H9 (cell line): ENCODE results near the gene CCL16. TPM values are rescaled to one million over a fixed set of nuclear protein-coding genes. Genes with fewer than 3 reads are reported as not detected.

Experiments
- DNase-seq: peaks from one replicate; pipeline ENCODE4 v3.0.0-alpha.2; 2017
- H2AFZ ChIP-seq: one replicate; pipeline ENCODE4 v1.6.1; 2013; ENCODE audit warnings: mild to moderate bottlenecking, low read length, control low read depth, moderate library complexity
- H2AK5ac ChIP-seq: 2 replicates; pipeline ENCODE4 v1.6.1; 2013; ENCODE audit warnings: low read length, control low read depth, mixed read lengths; ENCODE audit not compliant: insufficient read length
- H2BK120ac ChIP-seq: one replicate; pipeline ENCODE4 v1.6.1; 2013; ENCODE audit warnings: low read depth, mild to moderate bottlenecking, low read length, control low read depth, inconsistent platforms; ENCODE audit not compliant: poor library complexity, severe bottlenecking
- H2BK12ac ChIP-seq: 2 replicates; pipeline ENCODE4 v1.6.1; 2013; ENCODE audit warnings: low read length, control low read depth, mixed read lengths, low read depth; ENCODE audit not compliant: insufficient read length
- H2BK15ac ChIP-seq: 2 replicates; pipeline ENCODE4 v1.6.1; 2013; ENCODE audit warnings: low read depth, low read length, control low read depth
- H2BK20ac ChIP-seq: one replicate; pipeline ENCODE4 v1.6.1; 2013; ENCODE audit warnings: low read depth, mild to moderate bottlenecking, low read length, control low read depth, inconsistent platforms; ENCODE audit not compliant: poor library complexity, severe bottlenecking
- H2BK5ac ChIP-seq: 2 replicates; pipeline ENCODE4 v1.6.1; 2013; ENCODE audit warnings: low read length, control low read depth, mixed read lengths; ENCODE audit not compliant: insufficient read length
- H3K14ac ChIP-seq: 2 replicates; pipeline ENCODE4 v1.6.1; 2013; ENCODE audit warnings: low read length, control low read depth; ENCODE audit not compliant: insufficient read depth
- H3K18ac ChIP-seq: 2 replicates; pipeline ENCODE4 v1.6.1; 2013; ENCODE audit warnings: low read depth, mild to moderate bottlenecking, mixed read lengths, low read length, control low read depth; ENCODE audit not compliant: insufficient read length
- H3K23ac ChIP-seq: 2 replicates; pipeline ENCODE4 v1.6.1; 2013; ENCODE audit warnings: low read length, control low read depth, mixed read lengths, low read depth; ENCODE audit not compliant: insufficient read length
- H3K23me2 ChIP-seq: 2 replicates; pipeline ENCODE4 v1.6.1; 2013; ENCODE audit warnings: low read depth, mild to moderate bottlenecking, mixed read lengths, low read length, control low read depth; ENCODE audit not compliant: insufficient read length, poor library complexity, severe bottlenecking
- H3K27ac ChIP-seq: 2 replicates; pipeline ENCODE4 v1.5.1; 2013; ENCODE audit warnings: low read length, control low read depth, mixed read lengths, low read depth; ENCODE audit not compliant: insufficient read length
- H3K27me3 ChIP-seq: 2 replicates; pipeline ENCODE4 v1.6.1; 2013; ENCODE audit warnings: low read length, control low read depth, inconsistent platforms; ENCODE audit not compliant: insufficient read depth
- H3K4ac ChIP-seq: 2 replicates; pipeline ENCODE4 v1.6.1; 2013; ENCODE audit warnings: low read depth, mild to moderate bottlenecking, control low read depth, inconsistent platforms, low read length, moderate library complexity
- H3K4me1 ChIP-seq: 2 replicates; pipeline ENCODE4 v1.6.1; 2013; ENCODE audit warnings: low read length, control low read depth, inconsistent platforms; ENCODE audit not compliant: insufficient read depth
- H3K4me2 ChIP-seq: 2 replicates; pipeline ENCODE4 v1.6.1; 2013; ENCODE audit warnings: low read length, control low read depth, mixed read lengths; ENCODE audit not compliant: insufficient read length, insufficient read depth
- H3K56ac ChIP-seq: 2 replicates; pipeline ENCODE4 v1.6.1; 2013; ENCODE audit warnings: low read depth, mild to moderate bottlenecking, mixed read lengths, low read length, control low read depth; ENCODE audit not compliant: insufficient read length
- H3K79me1 ChIP-seq: 2 replicates; pipeline ENCODE4 v1.6.1; 2013; ENCODE audit warnings: low read depth, mild to moderate bottlenecking, moderate library complexity, low read length, control low read depth, inconsistent platforms; ENCODE audit not compliant: insufficient read depth, poor library complexity, severe bottlenecking
- H3K79me2 ChIP-seq: 2 replicates; pipeline ENCODE4 v1.6.1; 2013; ENCODE audit warnings: low read length, control low read depth, inconsistent platforms; ENCODE audit not compliant: insufficient read depth
- H3K9ac ChIP-seq: 2 replicates; pipeline ENCODE4 v1.6.1; 2013; ENCODE audit warnings: low read length, control low read depth, mixed read lengths; ENCODE audit not compliant: insufficient read length; ENCODE audit errors: extremely low read depth
- H3K9me3 ChIP-seq: one replicate; pipeline ENCODE4 v1.6.1; 2013; ENCODE audit warnings: low read depth, low read length, inconsistent platforms; ENCODE audit not compliant: control insufficient read depth
- H3T11ph ChIP-seq: one replicate; pipeline ENCODE4 v1.6.1; 2013; ENCODE audit warnings: mild to moderate bottlenecking, low read length, control low read depth, inconsistent platforms
- H4K20me1 ChIP-seq: one replicate; pipeline ENCODE4 v1.6.1; 2013; ENCODE audit not compliant: control insufficient read depth, insufficient read length, insufficient read depth
- H4K5ac ChIP-seq: 2 replicates; pipeline ENCODE4 v1.6.1; 2013; ENCODE audit warnings: low read depth, mild to moderate bottlenecking, mixed read lengths, low read length, control low read depth; ENCODE audit not compliant: insufficient read length
- H4K8ac ChIP-seq: replicated peaks from 2 replicates; pipeline ENCODE4 v1.6.1; 2013; ENCODE audit warnings: low read length, control low read depth, mixed read lengths, low read depth; ENCODE audit not compliant: insufficient read length
- H4K91ac ChIP-seq: 2 replicates; pipeline ENCODE4 v1.6.1; 2013; ENCODE audit warnings: low read depth, mild to moderate bottlenecking, moderate library complexity, mixed read lengths, low read length, control low read depth; ENCODE audit not compliant: insufficient read length
- H3K27ac Mint-ChIP-seq, 3 experiments: 2 replicates in 2 of 3; 3 replicates in 1 of 3; pipeline ENCODE4 v1.8.0; 2020 to 2021; ENCODE audit warnings: mixed read lengths in 3 of 3, mild to moderate bottlenecking in 1 of 3, moderate library complexity in 1 of 3
- H3K27me3 Mint-ChIP-seq: 2 replicates; pipeline ENCODE4 v1.8.0; 2021; ENCODE audit warnings: low read depth, mild to moderate bottlenecking, moderate library complexity, mixed read lengths
- H3K36me3 Mint-ChIP-seq, 3 experiments: 2 replicates in 2 of 3; 3 replicates in 1 of 3; pipeline ENCODE4 v1.8.0; 2020 to 2021; ENCODE audit warnings: low read depth in 3 of 3, mixed read lengths in 3 of 3; ENCODE audit not compliant: insufficient read depth in 1 of 3
- H3K4me1 Mint-ChIP-seq, 2 experiments: 2 replicates each; pipeline ENCODE4 v1.8.0; 2020; ENCODE audit warnings: mixed read lengths in 2 of 2
- H3K4me3 Mint-ChIP-seq, 2 experiments: 2 replicates in 1 of 2; 3 replicates in 1 of 2; pipeline ENCODE4 v1.8.0; 2020 to 2021; ENCODE audit warnings: mild to moderate bottlenecking in 2 of 2, mixed read lengths in 2 of 2, moderate library complexity in 1 of 2
- H3K9me3 Mint-ChIP-seq, 2 experiments: 2 replicates in 1 of 2; 3 replicates in 1 of 2; pipeline ENCODE4 v1.8.0; 2020; ENCODE audit warnings: mild to moderate bottlenecking in 2 of 2, mixed read lengths in 2 of 2, moderate library complexity in 1 of 2
- WGBS: extraction: QIAGEN DNeasy Blood & Tissue Kit; methylation state at CpG from one replicate; pipeline ENCODE4 v1.1.7; 2013; ENCODE audit warnings: missing lambda C conversion rate, low lambda C conversion rate, mixed read lengths; ENCODE audit not compliant: insufficient read length; ENCODE audit errors: extremely low coverage; 5-methylcytosine and 5-hydroxymethylcytosine counted together
- total RNA-seq: library from RNA; stranded (reverse); gene quantifications from 2 replicates; pipeline ENCODE4 v1.2.1, GENCODE V29; 2021
- TF ChIP-seq, protein P1 (sequence below): fragments of 200-600 bp; sonication (generic); conservative IDR thresholded peaks from 3 replicates; pipeline ENCODE4 v1.8.0; 2021; ENCODE audit warnings: antibody characterized with exemption, mild to moderate bottlenecking

CCL16 gene
- total RNA-seq, 1 experiment from 2014 or later, result not detected

DNA sequence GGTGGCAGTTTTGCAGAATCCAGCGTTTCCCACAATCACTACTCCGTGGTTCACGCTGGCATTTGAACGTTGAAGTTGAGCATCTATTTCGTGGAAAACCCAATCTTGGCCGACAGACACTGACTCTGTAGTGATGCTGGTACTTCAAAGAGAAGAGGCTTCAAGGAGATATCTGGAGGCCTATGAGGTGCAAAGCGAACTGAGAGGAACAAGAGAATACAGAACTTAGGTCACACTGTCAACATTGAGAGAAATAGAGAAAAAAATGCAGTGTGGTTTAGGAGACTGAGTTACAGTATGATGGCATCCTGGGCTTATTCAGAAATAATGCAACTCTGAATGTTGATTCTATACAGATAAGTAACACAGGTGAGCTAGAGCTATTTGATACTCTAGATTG lies 16.0 kb downstream of the CCL16 start:
- no peaks in the 10 kb centered on the region for H3K27me3 ChIP-seq
- no peak overlapping the region for H3K4me2 ChIP-seq
- no peaks in the 10 kb centered on the region; the same call in 1 of the 2 replicates for H3K27me3 Mint-ChIP-seq
- no peaks in the 10 kb centered on the region for H3K4me1 ChIP-seq
- H3K79me2 ChIP-seq, result no peaks in the 10 kb centered on the region
- H3K27ac Mint-ChIP-seq, result no peak overlapping the region
- H3K9ac ChIP-seq, result no peak overlapping the region
- no peak overlapping the region for H2AFZ ChIP-seq
- no peak overlapping the region for H3T11ph ChIP-seq
- no peak overlapping the region for H2BK12ac ChIP-seq
- TF ChIP-seq, protein P1, sequence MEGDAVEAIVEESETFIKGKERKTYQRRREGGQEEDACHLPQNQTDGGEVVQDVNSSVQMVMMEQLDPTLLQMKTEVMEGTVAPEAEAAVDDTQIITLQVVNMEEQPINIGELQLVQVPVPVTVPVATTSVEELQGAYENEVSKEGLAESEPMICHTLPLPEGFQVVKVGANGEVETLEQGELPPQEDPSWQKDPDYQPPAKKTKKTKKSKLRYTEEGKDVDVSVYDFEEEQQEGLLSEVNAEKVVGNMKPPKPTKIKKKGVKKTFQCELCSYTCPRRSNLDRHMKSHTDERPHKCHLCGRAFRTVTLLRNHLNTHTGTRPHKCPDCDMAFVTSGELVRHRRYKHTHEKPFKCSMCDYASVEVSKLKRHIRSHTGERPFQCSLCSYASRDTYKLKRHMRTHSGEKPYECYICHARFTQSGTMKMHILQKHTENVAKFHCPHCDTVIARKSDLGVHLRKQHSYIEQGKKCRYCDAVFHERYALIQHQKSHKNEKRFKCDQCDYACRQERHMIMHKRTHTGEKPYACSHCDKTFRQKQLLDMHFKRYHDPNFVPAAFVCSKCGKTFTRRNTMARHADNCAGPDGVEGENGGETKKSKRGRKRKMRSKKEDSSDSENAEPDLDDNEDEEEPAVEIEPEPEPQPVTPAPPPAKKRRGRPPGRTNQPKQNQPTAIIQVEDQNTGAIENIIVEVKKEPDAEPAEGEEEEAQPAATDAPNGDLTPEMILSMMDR, result no peak
- H3K4ac ChIP-seq, result no peak overlapping the region
- no peaks in the 10 kb centered on the region for H4K20me1 ChIP-seq
- H3K9me3 Mint-ChIP-seq, result no peaks in the 10 kb centered on the region
- no peak overlapping the region for H4K91ac ChIP-seq
- no CpG with 5 or more reads among the region's 7 CpGs for WGBS
- DNase-seq, result no peak
- no peak overlapping the region for H2BK20ac ChIP-seq
- H3K23me2 ChIP-seq, result no peaks in the 10 kb centered on the region
- no peak overlapping the region for H3K14ac ChIP-seq
- no peak overlapping the region for H3K27ac ChIP-seq
- H3K18ac ChIP-seq, result no peak overlapping the region
- H3K56ac ChIP-seq, result no peak overlapping the region
- H3K4me1 Mint-ChIP-seq, result peaks cover 2 to 6% of the 10 kb centered on the region in 2 experiments; a peak in 2 of 4 replicates
- no peaks in the 10 kb centered on the region for H3K9me3 ChIP-seq
- H2BK5ac ChIP-seq, result no peak overlapping the region
- no peak overlapping the region for H2BK120ac ChIP-seq
- H3K36me3 Mint-ChIP-seq, result no peaks in the 10 kb centered on the region
- H3K79me1 ChIP-seq, result no peaks in the 10 kb centered on the region
- H2BK15ac ChIP-seq, result no peak overlapping the region
- no peak overlapping the region for H3K23ac ChIP-seq
- H3K4me3 Mint-ChIP-seq, result no peak overlapping the region
- no peak overlapping the region for H2AK5ac ChIP-seq
- H4K5ac ChIP-seq, result no peak overlapping the region
- no peak overlapping the region for H4K8ac ChIP-seq
